B cell (primary cell): ENCODE results near the gene SSR3. TPM values are rescaled to one million over a fixed set of nuclear protein-coding genes. Genes with fewer than 3 reads are reported as not detected.

Source experiments
- ATAC-seq: fragments of 200-7000 bp; cut with Tn5 transposase; one replicate; pipeline ENCODE4 v1.10.0; 2021; ENCODE audit warnings: low read depth, mild to moderate bottlenecking, moderate number of reproducible peaks, moderate library complexity
- CTCF ChIA-PET: fragments of 350-600 bp; sonication (Branson Sonifier 250); formaldehyde crosslinking; loops from one replicate; lab custom pipeline; 2021; ENCODE audit warnings: antibody characterized with exemption, inconsistent platforms; lab: Charles Lee
- POLR2A ChIA-PET: fragments of 350-600 bp; sonication (Branson Sonifier 250); formaldehyde crosslinking; loops from one replicate; lab custom pipeline; 2021; ENCODE audit warnings: antibody characterized with exemption; lab: Charles Lee
- DNase-seq: peaks from one replicate; pipeline ENCODE4 v3.0.0; 2013
- H2AFZ ChIP-seq: 2 replicates; pipeline ENCODE4 v1.6.1; 2012; ENCODE audit warnings: mild to moderate bottlenecking, low read depth, low read length; ENCODE audit not compliant: insufficient read depth, poor library complexity, severe bottlenecking
- H3K27ac ChIP-seq, 2 donors: 1 replicate in 1 of 2; 2 replicates in 1 of 2; pipeline ENCODE4 v1.5.1; 2012 to 2013; ENCODE audit warnings: low read length in 2 of 2, mild to moderate bottlenecking in 2 of 2, moderate library complexity in 1 of 2
- H3K27me3 ChIP-seq, 4 experiments: fragments of 200-600 bp in 1 of 4; sonication (generic) in 1 of 4; replicated peaks in 1 of 4; 1 replicate in 2 of 4; 2 replicates in 2 of 4; pipeline versions ENCODE4 v1.6.1 to v1.7.0; 2013 to 2016; ENCODE audit warnings: low read length in 3 of 4, mild to moderate bottlenecking in 2 of 4, mixed read lengths in 1 of 4, moderate library complexity in 1 of 4; ENCODE audit not compliant: insufficient read depth in 4 of 4, control insufficient read depth in 3 of 4; ENCODE audit errors: control extremely low read depth in 1 of 4
- H3K36me3 ChIP-seq, 2 experiments: replicated peaks in 1 of 2; 1 replicate in 1 of 2; 2 replicates in 1 of 2; pipeline versions ENCODE4 v1.6.1 to v1.7.1; 2013; ENCODE audit warnings: low read length in 1 of 2; ENCODE audit not compliant: insufficient read depth in 2 of 2, control insufficient read depth in 1 of 2; ENCODE audit errors: control extremely low read depth in 1 of 2, extremely low read depth in 1 of 2
- H3K4me1 ChIP-seq, 2 donors: fragments of 200-600 bp in 1 of 2; sonication (generic) in 1 of 2; 1 replicate in 1 of 2; 2 replicates in 1 of 2; pipeline versions ENCODE4 v1.5.1 to v1.6.1; 2013 to 2017; ENCODE audit warnings: low read length in 2 of 2; ENCODE audit not compliant: control insufficient read depth in 2 of 2, insufficient read depth in 2 of 2
- H3K4me2 ChIP-seq: replicated peaks from 2 replicates; pipeline ENCODE3; 2012; ENCODE audit warnings: mild to moderate bottlenecking, low read depth, low read length; ENCODE audit not compliant: poor library complexity, severe bottlenecking
- H3K4me3 ChIP-seq, 5 experiments: fragments of 200-600 bp in 1 of 5; sonication (generic) in 1 of 5; 1 replicate in 3 of 5; 2 replicates in 2 of 5; pipeline versions ENCODE4 v1.5.1 to v1.7.0; 2011 to 2016; ENCODE audit warnings: low read length in 4 of 5, mild to moderate bottlenecking in 4 of 5, low read depth in 2 of 5, control low read depth in 1 of 5, moderate library complexity in 1 of 5; ENCODE audit not compliant: insufficient read depth in 1 of 5; ENCODE audit errors: control extremely low read depth in 1 of 5, extremely low read depth in 1 of 5
- H3K79me2 ChIP-seq: fragments of 200-600 bp; sonication (generic); one replicate; pipeline ENCODE4 v1.6.0; 2016; ENCODE audit warnings: low read length; ENCODE audit not compliant: control insufficient read depth, insufficient read depth
- H3K9ac ChIP-seq: fragments of 200-600 bp; sonication (generic); 2 replicates; pipeline ENCODE4 v1.6.1; 2017; ENCODE audit warnings: mild to moderate bottlenecking, low read length, moderate library complexity
- H3K9me3 ChIP-seq, 3 donors: one replicate each; pipeline versions ENCODE4 v1.6.1 to v1.7.1; 2013; ENCODE audit warnings: low read length in 2 of 3; ENCODE audit not compliant: control insufficient read depth in 2 of 3, insufficient read depth in 1 of 3; ENCODE audit errors: control extremely low read depth in 1 of 3
- H4K20me1 ChIP-seq: 2 replicates; pipeline ENCODE4 v1.6.0; 2012; ENCODE audit warnings: mild to moderate bottlenecking, low read length; ENCODE audit not compliant: insufficient read depth, control insufficient read depth, poor library complexity, severe bottlenecking
- H3K27ac Mint-ChIP-seq: one replicate; pipeline ENCODE4 v1.8.0; 2021; ENCODE audit warnings: mixed read lengths
- H3K27me3 Mint-ChIP-seq: one replicate; pipeline ENCODE4 v1.8.0; 2021; ENCODE audit warnings: mixed read lengths
- H3K4me1 Mint-ChIP-seq: one replicate; pipeline ENCODE4 v1.8.0; 2021; ENCODE audit warnings: mixed read lengths
- H3K4me3 Mint-ChIP-seq: one replicate; pipeline ENCODE4 v1.8.0; 2021; ENCODE audit warnings: mixed read lengths
- H3K9me3 Mint-ChIP-seq: one replicate; pipeline ENCODE4 v1.8.0; 2022; ENCODE audit warnings: mixed read lengths; ENCODE audit not compliant: insufficient read depth
- EZH2 ChIP-seq: IDR thresholded peaks from 2 replicates; pipeline ENCODE4 v1.6.1; 2012; ENCODE audit warnings: borderline replicate concordance, low read depth, mild to moderate bottlenecking, moderate library complexity, low read length; ENCODE audit not compliant: insufficient read depth, poor library complexity, severe bottlenecking
- WGBS: methylation state at CpG from one replicate; pipeline ENCODE4 v1.1.5; 2013; ENCODE audit warnings: missing lambda C conversion rate; ENCODE audit not compliant: insufficient coverage; 5-methylcytosine and 5-hydroxymethylcytosine counted together
- intact Hi-C: fragments of 100-400 bp; cut with micrococcal nuclease; formaldehyde crosslinking; loops from one replicate; pipeline ENCODE4 v1.10.0; 2022
- polyA minus RNA-seq: library from RNA; depleted of rRNA, polyadenylated mRNA; stranded (reverse); fragments of >200 nt; gene quantifications from 2 replicates; pipeline ENCODE4 v1.2.3, GENCODE V29; 2012
- polyA plus RNA-seq: library from polyadenylated mRNA; depleted of rRNA; stranded (reverse); fragments of >200 nt; gene quantifications from 2 replicates; pipeline ENCODE4 v1.2.3, GENCODE V29; 2012
- total RNA-seq, 2 donors: library from RNA; stranded (reverse); fragments of 120-200 nt in 1 of 2; gene quantifications; 1 replicate in 1 of 2; 2 replicates in 1 of 2; pipeline versions ENCODE4 v1.2.3 to v1.2.4, GENCODE V29; 2013 to 2022
- TF ChIP-seq, protein P1 (sequence below): fragments of 200-600 bp; IDR thresholded peaks from one replicate; pipeline ENCODE4 v1.8.0; 2022; ENCODE audit warnings: antibody characterized with exemption, mild to moderate bottlenecking

SSR3 gene
- total RNA-seq = 63.1 and 69.2 TPM in 2 replicates
- 80.8 TPM for total RNA-seq (2013)
- 17.5 TPM in 2 replicates for polyA plus RNA-seq
- 31.2 and 54.7 TPM in 2 replicates for polyA minus RNA-seq

DNA sequence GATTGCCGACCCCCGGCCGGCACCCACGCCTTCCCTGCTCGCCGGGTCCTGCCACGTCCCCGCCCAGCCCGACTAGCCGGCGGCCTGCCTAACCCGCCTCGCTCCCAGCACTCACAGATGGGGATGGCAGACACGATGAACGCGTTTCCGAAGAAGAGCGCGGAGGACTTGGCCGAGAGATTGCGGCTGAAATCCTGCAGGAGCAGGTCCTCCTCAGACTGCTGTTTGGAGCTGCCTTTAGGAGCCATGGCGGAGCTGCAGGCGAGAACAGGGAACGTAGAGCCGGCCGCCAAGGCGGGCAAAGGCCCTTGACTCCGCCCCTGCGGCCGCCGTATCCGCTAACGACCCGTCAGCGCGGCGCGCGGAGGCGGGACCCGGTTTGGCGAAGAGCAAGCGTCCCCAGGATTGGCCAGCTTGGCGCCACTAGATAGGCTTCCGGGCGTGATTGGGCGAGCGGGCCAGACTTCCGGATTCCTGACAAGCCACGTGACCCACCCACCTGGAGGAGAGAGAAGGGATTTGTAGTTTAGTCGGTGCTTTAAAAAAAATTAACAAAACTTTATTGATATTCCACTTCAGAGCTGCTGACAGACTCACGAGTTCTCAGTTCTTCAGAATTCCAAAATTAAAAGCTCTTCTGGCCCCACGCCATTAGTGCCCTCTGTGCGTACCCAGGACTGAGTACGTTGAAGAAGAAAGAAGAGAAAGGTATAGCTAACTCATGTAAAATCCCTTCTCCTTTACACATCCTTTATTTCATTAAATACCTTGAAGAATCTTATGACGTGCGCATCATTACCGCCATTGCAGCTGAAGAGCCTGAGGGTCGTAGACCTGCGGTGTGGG, at the start of gene SSR3:
TSS of gene SSR3 (minus strand) at position 276 of the 846 bp plus-strand sequence. CDS start at position 248, 28 bp downstream.
- Histone ChIP-seq H3K79me2 (peaks cover 48% of the 10 kb centered on the region), H2AFZ (peak within 1 kb of the TSS; percentile 100), H3K9me3 (no peaks in the 10 kb centered on the region), H3K4me1 (peaks cover 14 to 16% of the 10 kb centered on the region in 2 donors), H4K20me1 (peaks cover 4% of the 10 kb centered on the region), H3K36me3 (peaks cover 0 to 26% of the 10 kb centered on the region in 2 experiments), H3K9ac (peak within 1 kb of the TSS; percentile 97), H3K27me3 (no peaks in the 10 kb centered on the region), H3K4me2 (peak within 1 kb of the TSS; percentile 84), H3K4me3 (peak within 1 kb of the TSS; percentile 83 to 97 (median 90)), H3K27ac (peak within 1 kb of the TSS; percentile 19 to 86)
- DNase-seq = peak; percentile 99
- ChIA-PET CTCF (interaction anchor here (0.7 to 3.0 kb wide), 19 partner anchors 9 to 749 kb away, joined by 3 to 30 read pairs (median 4); partner anchors contain the start of genes C3orf33 and TIPARP), POLR2A (interaction anchor here (0.7 to 1.9 kb wide), 5 partner anchors 9 to 620 kb away, joined by 3 to 16 read pairs (median 8); partner anchors contain the start of gene TIPARP)
- Mint-ChIP-seq H3K27me3 (no peaks in the 10 kb centered on the region), H3K27ac (peak within 1 kb of the TSS; percentile 94), H3K4me1 (peaks cover 38% of the 10 kb centered on the region), H3K9me3 (no peaks in the 10 kb centered on the region), H3K4me3 (peak within 1 kb of the TSS; percentile 97)
- TF ChIP-seq, protein P1, sequence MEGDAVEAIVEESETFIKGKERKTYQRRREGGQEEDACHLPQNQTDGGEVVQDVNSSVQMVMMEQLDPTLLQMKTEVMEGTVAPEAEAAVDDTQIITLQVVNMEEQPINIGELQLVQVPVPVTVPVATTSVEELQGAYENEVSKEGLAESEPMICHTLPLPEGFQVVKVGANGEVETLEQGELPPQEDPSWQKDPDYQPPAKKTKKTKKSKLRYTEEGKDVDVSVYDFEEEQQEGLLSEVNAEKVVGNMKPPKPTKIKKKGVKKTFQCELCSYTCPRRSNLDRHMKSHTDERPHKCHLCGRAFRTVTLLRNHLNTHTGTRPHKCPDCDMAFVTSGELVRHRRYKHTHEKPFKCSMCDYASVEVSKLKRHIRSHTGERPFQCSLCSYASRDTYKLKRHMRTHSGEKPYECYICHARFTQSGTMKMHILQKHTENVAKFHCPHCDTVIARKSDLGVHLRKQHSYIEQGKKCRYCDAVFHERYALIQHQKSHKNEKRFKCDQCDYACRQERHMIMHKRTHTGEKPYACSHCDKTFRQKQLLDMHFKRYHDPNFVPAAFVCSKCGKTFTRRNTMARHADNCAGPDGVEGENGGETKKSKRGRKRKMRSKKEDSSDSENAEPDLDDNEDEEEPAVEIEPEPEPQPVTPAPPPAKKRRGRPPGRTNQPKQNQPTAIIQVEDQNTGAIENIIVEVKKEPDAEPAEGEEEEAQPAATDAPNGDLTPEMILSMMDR = no peak
- TF ChIP-seq EZH2 = no peak
- intact Hi-C loops = loop anchor here (1.0 to 5.0 kb wide), 12 partner anchors 14 to 701 kb away; partner anchors contain the start of genes CCNL1, GMPS, SLC33A1 and TIPARP
- ATAC-seq = peak; percentile 99
- WGBS = under 1% methylated on average over 46 of the region's 60 CpGs
